NCI-H1417 treated with DMSO at 0.1 percent for 48 hours (cell line): ENCODE data around the gene NKX6-2.

Experiments used
- DNase-seq: peaks from one replicate; lab custom pipeline; 2025; lab: John Stamatoyannopoulos, UW

NKX6-2 gene

GRCh38 chr10:132813001-132813401, 27.1 kb upstream of the NKX6-2 start:
- DNase-seq, result no peak

- DNase-seq, result no peak
Observed at GRCh38 chr10:132812520-132812919, 26.6 kb upstream of the NKX6-2 start.

- DNase-seq, result no peak
Observed at GRCh38 chr10:132811891-132812481, 26.0 kb upstream of the NKX6-2 start.

- no peak for DNase-seq
Observed at GRCh38 chr10:132810807-132811700, 25.1 kb upstream of the NKX6-2 start.

- DNase-seq, result no peak
Observed at GRCh38 chr10:132810141-132810806, 24.3 kb upstream of the NKX6-2 start.

- DNase-seq, result no peak
Observed at GRCh38 chr10:132809232-132810140, 23.5 kb upstream of the NKX6-2 start.

- DNase-seq, result no peak
Observed at GRCh38 chr10:132808383-132809231, 22.7 kb upstream of the NKX6-2 start.

- no peak for DNase-seq
Observed at GRCh38 chr10:132807621-132808049, 21.7 kb upstream of the NKX6-2 start.

GRCh38 chr10:132806561-132807003, 20.6 kb upstream of the NKX6-2 start:
- DNase-seq, result no peak

GRCh38 chr10:132806110-132806509, 20.2 kb upstream of the NKX6-2 start:
- no peak for DNase-seq

GRCh38 chr10:132805599-132805998, 19.7 kb upstream of the NKX6-2 start:
- no peak for DNase-seq

- no peak for DNase-seq
Observed at GRCh38 chr10:132804785-132805426, 19.0 kb upstream of the NKX6-2 start.

GRCh38 chr10:132804287-132804686, 18.3 kb upstream of the NKX6-2 start:
- DNase-seq, result no peak

- DNase-seq, result no peak
Observed at GRCh38 chr10:132803416-132804210, 17.7 kb upstream of the NKX6-2 start.

GRCh38 chr10:132802694-132803320, 16.9 kb upstream of the NKX6-2 start:
- DNase-seq, result no peak

- no peak for DNase-seq
Observed at GRCh38 chr10:132802048-132802447, 16.1 kb upstream of the NKX6-2 start.

- DNase-seq, result no peak
Observed at GRCh38 chr10:132799865-132800264, 13.9 kb upstream of the NKX6-2 start.

- no peak for DNase-seq
Observed at GRCh38 chr10:132798876-132799275, 12.9 kb upstream of the NKX6-2 start.

GRCh38 chr10:132798403-132798802, 12.5 kb upstream of the NKX6-2 start:
- DNase-seq, result no peak
